ENCODE results near the gene GNG12. TPM values are rescaled to one million over a fixed set of nuclear protein-coding genes. Genes with fewer than 3 reads are reported as not detected.

The GNG12 gene
- total and polyA plus RNA-seq, 9 of the 15 experiments (the other 6 are each of a cell fraction or from before 2014, with no cell fraction given), result 2.6 to 6.0 (median 4.1) TPM

GRCh38 chr1:67684526-67685066, 148.7 kb downstream of the GNG12 start (continued):
- no peak for TF ChIP-seq NR0B1 (IDR thresholded peaks at IDR 0.05; ENCODE audit: partially characterized antibody)
- no peak for TF ChIP-seq E2F8 (IDR thresholded peaks at IDR 0.05; ENCODE audit: low read depth, partially characterized antibody)
- TF ChIP-seq PREB (CRISPR knock-in tag; IDR thresholded peaks at IDR 0.05), result no peak
- no peak for TF ChIP-seq E2F5 (CRISPR knock-in tag; IDR thresholded peaks at IDR 0.05)
- TF ChIP-seq TSHZ1 (CRISPR knock-in tag; IDR thresholded peaks at IDR 0.05), result no peak
- no peak for TF ChIP-seq ZNF239 (CRISPR knock-in tag; IDR thresholded peaks at IDR 0.05)
- TF ChIP-seq CEBPZ (IDR thresholded peaks at IDR 0.05; ENCODE audit: borderline replicate concordance, low read depth, low read length), result no peak
- TF ChIP-seq MAZ (CRISPR knock-in tag; conservative IDR thresholded peaks at IDR 0.05 in 1 of 2, IDR thresholded peaks at IDR 0.05 in 1 of 2), result no peak
- TF ChIP-seq CHD4 (IDR thresholded peaks at IDR 0.05; ENCODE audit: insufficient read depth, insufficient replicate concordance, low read depth, low read length, poor library complexity, severe bottlenecking), result peak; percentile 21
- TF ChIP-seq FOXJ2 (tag; IDR thresholded peaks at IDR 0.05), result no peak
- TF ChIP-seq TRIM24 (IDR thresholded peaks at IDR 0.05), result no peak
- TF ChIP-seq FUS (optimal IDR thresholded peaks at IDR 0.05; ENCODE audit: low read depth, low read length), result no peak
- TF ChIP-seq ZNF165 (CRISPR knock-in tag; IDR thresholded peaks at IDR 0.05; ENCODE audit: borderline replicate concordance), result no peak

All from K562 (cell line).